OCI-LY1 (cell line): Measurements from ENCODE around the gene PAPSS1.

Experiments
- CTCF ChIP-seq: fragments of 200-600 bp; sonication (generic), shearing (Covaris generic); IDR thresholded peaks from 2 replicates; pipeline ENCODE4 v1.5.1; 2017; ENCODE audit warnings: mild to moderate bottlenecking, antibody characterized with exemption, low read length, moderate library complexity, mixed read lengths
- EZH2 ChIP-seq: fragments of 200-600 bp; sonication (generic), shearing (Covaris generic); IDR thresholded peaks from 2 replicates; pipeline ENCODE4 v1.8.0; 2017; ENCODE audit warnings: borderline replicate concordance, mixed run types, mild to moderate bottlenecking, antibody characterized with exemption, low read length, moderate library complexity, mixed read lengths

DNA sequence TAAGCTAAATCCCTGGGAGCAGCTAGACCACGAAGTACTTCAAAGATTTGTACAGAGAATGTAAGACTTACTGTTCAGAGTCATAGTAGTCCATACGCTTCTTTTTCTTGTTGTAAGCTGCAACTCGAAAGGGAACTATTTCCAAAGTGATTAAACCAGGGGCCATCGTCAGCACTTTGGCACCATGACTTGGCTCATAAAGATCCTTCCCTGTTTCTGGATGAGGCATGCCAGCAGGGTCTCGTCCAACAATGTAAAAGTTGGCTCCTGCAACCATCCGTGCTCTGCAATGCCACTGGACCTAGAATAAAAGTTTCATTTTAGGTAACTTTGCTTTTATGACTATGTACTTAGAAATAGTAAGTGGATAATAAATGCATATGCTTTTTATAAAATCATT lies 88.5 kb downstream of the PAPSS1 start:
- TF ChIP-seq CTCF = no peak
- no peak for TF ChIP-seq EZH2
